GM12891 (cell line): Measurements from ENCODE around the gene FHL3.
A peak's percentile ranks its signal among the peaks of the same experiment; 100 is the strongest.

Source experiments
- DNase-seq: peaks from one replicate; pipeline ENCODE4 v3.0.0; 2011; ENCODE audit warnings: low spot score; ENCODE audit not compliant: insufficient read length
- FAIRE-seq: peaks from 2 replicates; lab custom pipeline; 2011; peaks lifted over from hg19 to GRCh38; lab: Jason Lieb, UNC
- PAX5 ChIP-seq: IDR thresholded peaks from 2 replicates; pipeline ENCODE4 v1.6.1; 2011; ENCODE audit warnings: low read length, moderate library complexity, mild to moderate bottlenecking; ENCODE audit not compliant: insufficient read depth, severe bottlenecking
- POLR2A ChIP-seq: IDR thresholded peaks from 2 replicates; pipeline ENCODE4 v1.6.1; 2011; ENCODE audit warnings: low read depth, low read length, control low read depth
- POLR2AphosphoS5 ChIP-seq: IDR thresholded peaks from 2 replicates; pipeline ENCODE4 v1.6.1; 2011; ENCODE audit warnings: low read depth, low read length, control low read depth
- POU2F2 ChIP-seq: IDR thresholded peaks from 2 replicates; pipeline ENCODE4 v1.6.1; 2011; ENCODE audit warnings: low read depth, mild to moderate bottlenecking, control low read depth, low read length, moderate library complexity
- SPI1 ChIP-seq: IDR thresholded peaks from 2 replicates; pipeline ENCODE4 v1.6.1; 2011; ENCODE audit warnings: low read depth, low read length, control low read depth
- TAF1 ChIP-seq: IDR thresholded peaks from 2 replicates; pipeline ENCODE4 v1.6.1; 2011; ENCODE audit warnings: low read depth, low read length, control low read depth

Gene FHL3

DNA sequence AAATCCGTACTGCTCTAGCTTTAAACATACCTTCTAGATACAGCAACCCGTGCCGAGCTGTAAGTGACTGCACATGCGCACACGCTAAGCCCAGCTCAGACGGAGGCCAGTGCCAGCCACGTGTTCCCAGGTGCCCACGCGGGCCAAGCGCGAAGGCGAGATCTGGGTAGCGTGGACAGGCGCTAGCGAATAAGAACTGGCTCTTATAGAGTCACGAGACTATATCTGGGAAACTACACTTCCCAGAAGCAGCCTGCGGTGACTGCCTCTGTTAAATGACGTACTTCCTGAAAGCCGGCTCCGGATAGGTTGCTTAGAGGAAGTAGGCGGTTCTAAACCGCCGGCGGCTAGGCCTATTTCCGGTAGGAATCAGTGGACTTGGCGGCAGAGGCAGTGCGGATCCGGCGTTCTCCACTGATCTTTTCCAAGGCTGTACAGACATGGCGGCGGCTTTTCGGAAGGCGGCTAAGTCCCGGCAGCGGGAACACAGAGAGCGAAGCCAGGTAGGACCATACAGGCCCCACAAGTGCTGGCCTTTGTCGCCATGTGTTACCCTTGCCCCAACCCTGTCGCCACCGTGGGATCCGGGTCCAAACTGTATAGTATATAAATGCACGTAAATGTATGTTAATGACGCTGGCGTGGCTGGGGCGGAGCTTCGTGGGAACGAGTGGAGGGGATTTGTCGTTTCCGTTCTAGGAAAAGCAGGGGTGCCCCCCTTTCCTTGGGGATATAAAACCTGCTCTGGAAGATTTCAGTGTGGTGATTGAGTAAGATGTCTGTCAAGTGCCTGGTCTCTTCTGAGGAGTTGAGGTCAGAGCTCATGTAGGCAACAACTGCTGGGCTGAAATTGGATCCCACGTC lies 7.3 kb upstream of the FHL3 start, which contains the start of gene UTP11:
Gene UTP11 (plus strand): TSS at position 372 of the 864 bp plus-strand sequence. CDS start 69 bp downstream, at position 441.
- FAIRE-seq (peak; percentile 95), DNase-seq (peak; percentile 74)
- TF ChIP-seq POU2F2 (no peak), PAX5 (no peak), TAF1 (peak; percentile 97), POLR2AphosphoS5 (peak; percentile 63), POLR2A (peak; percentile 76)

DNA sequence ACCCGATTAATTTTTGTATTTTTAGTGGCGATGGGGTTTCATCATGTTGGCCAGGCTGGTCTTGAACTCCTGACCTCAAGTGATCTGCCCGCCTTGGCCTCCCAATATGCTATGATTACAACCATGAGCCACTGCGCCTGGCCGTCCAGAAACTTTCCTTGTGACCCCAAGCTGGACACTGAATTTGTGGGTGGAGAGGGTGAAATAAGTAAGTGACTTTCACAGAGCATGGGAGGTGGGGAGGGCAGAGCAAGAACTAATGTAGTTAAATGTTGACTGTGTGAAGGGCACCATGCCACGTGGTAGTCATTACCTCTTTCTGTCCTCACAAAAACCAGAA lies 4.5 kb upstream of the FHL3 start:
- TF ChIP-seq POU2F2 (no peak), SPI1 (no peak), TAF1 (no peak), PAX5 (no peak), POLR2A (no peak), POLR2AphosphoS5 (no peak)
- DNase-seq (no peak), FAIRE-seq (no peak)

DNA sequence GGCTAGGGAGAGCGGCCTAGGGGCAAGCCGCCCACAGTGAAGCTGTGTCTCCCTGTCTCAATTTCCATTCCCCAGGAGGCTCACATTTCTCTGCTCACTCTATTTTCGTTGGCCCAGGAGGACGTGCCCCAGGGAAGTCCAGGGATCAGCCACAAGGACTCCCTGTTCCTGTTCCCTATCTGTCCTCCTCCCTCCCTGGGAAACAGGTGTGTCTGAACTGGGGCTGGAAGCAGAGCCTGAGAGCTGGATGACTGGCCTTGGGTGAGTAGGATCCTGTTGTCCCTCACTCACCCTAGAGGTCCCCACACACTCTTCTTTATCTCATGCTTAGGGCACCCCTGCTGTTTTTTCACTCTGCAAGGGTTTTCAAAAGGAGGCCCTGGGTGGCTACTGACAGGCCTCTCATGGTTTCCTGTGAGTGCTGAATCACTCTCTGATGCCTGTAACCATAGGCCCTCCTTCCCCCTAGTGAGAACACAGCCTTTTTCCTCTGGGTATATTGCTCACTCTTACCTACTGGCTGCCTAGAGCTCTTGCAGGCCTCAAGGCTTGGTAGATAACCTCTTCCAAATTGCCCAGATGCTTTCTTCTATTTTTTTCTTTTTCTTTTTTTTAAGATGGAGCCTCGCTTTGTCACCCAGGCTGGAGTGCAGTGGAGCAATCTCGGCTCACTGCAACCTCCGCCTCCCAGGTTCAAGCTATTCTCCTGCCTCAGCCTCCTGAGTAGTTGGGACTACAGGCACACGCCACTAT lies 4.0 kb upstream of the FHL3 start:
- DNase-seq (no peak), FAIRE-seq (no peak)
- no peak for TF ChIP-seq TAF1
- no peak for TF ChIP-seq PAX5
- TF ChIP-seq SPI1: no peak
- no peak for TF ChIP-seq POLR2AphosphoS5
- no peak for TF ChIP-seq POU2F2
- TF ChIP-seq POLR2A: no peak

DNA sequence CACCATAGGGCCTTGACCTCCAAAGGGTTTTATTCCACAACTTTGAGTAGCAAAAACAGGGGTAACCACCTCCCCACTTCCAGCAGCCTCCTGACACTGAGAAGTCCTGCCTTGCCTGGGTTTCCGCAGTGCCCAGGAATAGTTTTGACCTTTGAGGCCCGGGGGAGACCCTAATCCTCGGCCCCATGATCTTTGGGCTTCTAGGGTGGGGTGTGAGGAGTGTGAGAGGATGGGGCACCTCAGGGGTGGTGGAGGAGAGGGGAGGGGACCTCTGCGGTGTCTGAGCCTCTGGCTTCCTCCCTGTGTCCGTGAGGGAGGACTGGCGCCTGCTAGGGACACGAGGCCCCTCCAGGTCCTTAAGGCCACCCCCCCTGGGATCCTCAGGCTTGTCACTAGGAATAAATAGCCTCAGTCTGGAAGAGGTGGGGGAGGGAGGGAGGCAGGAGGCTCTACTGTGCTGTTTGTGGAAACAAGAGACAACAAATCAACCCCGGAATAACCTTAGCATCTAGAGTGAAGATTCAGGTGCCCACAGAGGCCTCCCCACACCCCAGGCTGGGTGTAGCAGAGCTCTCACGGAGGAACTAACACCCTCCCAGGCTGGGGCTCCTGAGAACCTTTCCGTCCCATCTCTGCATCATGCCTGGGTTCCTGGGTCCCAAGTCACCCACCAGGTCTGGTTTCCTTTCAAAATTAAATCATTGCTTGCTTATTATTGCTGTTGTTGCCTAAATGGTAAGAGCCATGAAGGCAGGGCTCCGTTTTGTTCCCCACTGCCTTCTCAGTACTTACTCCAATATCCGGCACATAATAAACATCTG lies 904 bp upstream of the FHL3 start:
- FAIRE-seq (no peak), DNase-seq (no peak)
- no peak for TF ChIP-seq POLR2AphosphoS5
- TF ChIP-seq PAX5: no peak
- TF ChIP-seq POLR2A: no peak
- TF ChIP-seq TAF1: no peak

- FAIRE-seq: peak; percentile 82
- DNase-seq: no peak
- TF ChIP-seq PAX5 (no peak), POU2F2 (0 out of 2 replicates have a peak, but pooled peaks have one; percentile 38)
These were observed 818 bp downstream of the FHL3 start for GRCh38 chr1:38004284-38005108.

- FAIRE-seq: no peak
- no peak for TF ChIP-seq PAX5
- no peak for TF ChIP-seq TAF1
- TF ChIP-seq POLR2A: no peak
- TF ChIP-seq SPI1: no peak
- no peak for TF ChIP-seq POU2F2
- no peak for TF ChIP-seq POLR2AphosphoS5
- no peak for DNase-seq
These were observed 1.8 kb downstream of the FHL3 start for GRCh38 chr1:38003261-38004250.

GRCh38 chr1:38000529-38001455 lies 4.5 kb downstream of the FHL3 start:
- DNase-seq: no peak
- TF ChIP-seq PAX5 (no peak), POU2F2 (no peak), POLR2A (no peak), TAF1 (no peak), POLR2AphosphoS5 (no peak), SPI1 (no peak)
- no peak for FAIRE-seq
